B cell (primary cell): ENCODE measurements around the gene CCDC187. TPM values are rescaled to one million over a fixed set of nuclear protein-coding genes. Genes with fewer than 3 reads are reported as not detected.

Source experiments
- ATAC-seq: fragments of 200-7000 bp; cut with Tn5 transposase; one replicate; pipeline ENCODE4 v1.10.0; 2021; ENCODE audit warnings: low read depth, mild to moderate bottlenecking, moderate number of reproducible peaks, moderate library complexity
- CTCF ChIA-PET: fragments of 350-600 bp; sonication (Branson Sonifier 250); formaldehyde crosslinking; loops from one replicate; lab custom pipeline; 2021; ENCODE audit warnings: antibody characterized with exemption, inconsistent platforms; lab: Charles Lee
- POLR2A ChIA-PET: fragments of 350-600 bp; sonication (Branson Sonifier 250); formaldehyde crosslinking; loops from one replicate; lab custom pipeline; 2021; ENCODE audit warnings: antibody characterized with exemption; lab: Charles Lee
- DNase-seq: peaks from one replicate; pipeline ENCODE4 v3.0.0; 2013
- H2AFZ ChIP-seq: 2 replicates; pipeline ENCODE4 v1.6.1; 2012; ENCODE audit warnings: mild to moderate bottlenecking, low read depth, low read length; ENCODE audit not compliant: insufficient read depth, poor library complexity, severe bottlenecking
- H3K27ac ChIP-seq, 2 donors: 1 replicate in 1 of 2; 2 replicates in 1 of 2; pipeline ENCODE4 v1.5.1; 2012 to 2013; ENCODE audit warnings: low read length in 2 of 2, mild to moderate bottlenecking in 2 of 2, moderate library complexity in 1 of 2
- H3K27me3 ChIP-seq, 4 experiments: fragments of 200-600 bp in 1 of 4; sonication (generic) in 1 of 4; replicated peaks in 1 of 4; 1 replicate in 2 of 4; 2 replicates in 2 of 4; pipeline versions ENCODE4 v1.6.1 to v1.7.0; 2013 to 2016; ENCODE audit warnings: low read length in 3 of 4, mild to moderate bottlenecking in 2 of 4, mixed read lengths in 1 of 4, moderate library complexity in 1 of 4; ENCODE audit not compliant: insufficient read depth in 4 of 4, control insufficient read depth in 3 of 4; ENCODE audit errors: control extremely low read depth in 1 of 4
- H3K36me3 ChIP-seq, 2 experiments: replicated peaks in 1 of 2; 1 replicate in 1 of 2; 2 replicates in 1 of 2; pipeline versions ENCODE4 v1.6.1 to v1.7.1; 2013; ENCODE audit warnings: low read length in 1 of 2; ENCODE audit not compliant: insufficient read depth in 2 of 2, control insufficient read depth in 1 of 2; ENCODE audit errors: control extremely low read depth in 1 of 2, extremely low read depth in 1 of 2
- H3K4me1 ChIP-seq, 2 donors: fragments of 200-600 bp in 1 of 2; sonication (generic) in 1 of 2; 1 replicate in 1 of 2; 2 replicates in 1 of 2; pipeline versions ENCODE4 v1.5.1 to v1.6.1; 2013 to 2017; ENCODE audit warnings: low read length in 2 of 2; ENCODE audit not compliant: control insufficient read depth in 2 of 2, insufficient read depth in 2 of 2
- H3K4me2 ChIP-seq: replicated peaks from 2 replicates; pipeline ENCODE3; 2012; ENCODE audit warnings: mild to moderate bottlenecking, low read depth, low read length; ENCODE audit not compliant: poor library complexity, severe bottlenecking
- H3K4me3 ChIP-seq, 5 experiments: fragments of 200-600 bp in 1 of 5; sonication (generic) in 1 of 5; 1 replicate in 3 of 5; 2 replicates in 2 of 5; pipeline versions ENCODE4 v1.5.1 to v1.7.0; 2011 to 2016; ENCODE audit warnings: low read length in 4 of 5, mild to moderate bottlenecking in 4 of 5, low read depth in 2 of 5, control low read depth in 1 of 5, moderate library complexity in 1 of 5; ENCODE audit not compliant: insufficient read depth in 1 of 5; ENCODE audit errors: control extremely low read depth in 1 of 5, extremely low read depth in 1 of 5
- H3K79me2 ChIP-seq: fragments of 200-600 bp; sonication (generic); one replicate; pipeline ENCODE4 v1.6.0; 2016; ENCODE audit warnings: low read length; ENCODE audit not compliant: control insufficient read depth, insufficient read depth
- H3K9ac ChIP-seq: fragments of 200-600 bp; sonication (generic); 2 replicates; pipeline ENCODE4 v1.6.1; 2017; ENCODE audit warnings: mild to moderate bottlenecking, low read length, moderate library complexity
- H3K9me3 ChIP-seq, 3 donors: one replicate each; pipeline versions ENCODE4 v1.6.1 to v1.7.1; 2013; ENCODE audit warnings: low read length in 2 of 3; ENCODE audit not compliant: control insufficient read depth in 2 of 3, insufficient read depth in 1 of 3; ENCODE audit errors: control extremely low read depth in 1 of 3
- H4K20me1 ChIP-seq: 2 replicates; pipeline ENCODE4 v1.6.0; 2012; ENCODE audit warnings: mild to moderate bottlenecking, low read length; ENCODE audit not compliant: insufficient read depth, control insufficient read depth, poor library complexity, severe bottlenecking
- H3K27ac Mint-ChIP-seq: one replicate; pipeline ENCODE4 v1.8.0; 2021; ENCODE audit warnings: mixed read lengths
- H3K27me3 Mint-ChIP-seq: one replicate; pipeline ENCODE4 v1.8.0; 2021; ENCODE audit warnings: mixed read lengths
- H3K4me1 Mint-ChIP-seq: one replicate; pipeline ENCODE4 v1.8.0; 2021; ENCODE audit warnings: mixed read lengths
- H3K4me3 Mint-ChIP-seq: one replicate; pipeline ENCODE4 v1.8.0; 2021; ENCODE audit warnings: mixed read lengths
- H3K9me3 Mint-ChIP-seq: one replicate; pipeline ENCODE4 v1.8.0; 2022; ENCODE audit warnings: mixed read lengths; ENCODE audit not compliant: insufficient read depth
- CTCF ChIP-seq: fragments of 200-600 bp; IDR thresholded peaks from one replicate; pipeline ENCODE4 v1.8.0; 2022; ENCODE audit warnings: antibody characterized with exemption, mild to moderate bottlenecking
- EZH2 ChIP-seq: IDR thresholded peaks from 2 replicates; pipeline ENCODE4 v1.6.1; 2012; ENCODE audit warnings: borderline replicate concordance, low read depth, mild to moderate bottlenecking, moderate library complexity, low read length; ENCODE audit not compliant: insufficient read depth, poor library complexity, severe bottlenecking
- WGBS: methylation state at CpG from one replicate; pipeline ENCODE4 v1.1.5; 2013; ENCODE audit warnings: missing lambda C conversion rate; ENCODE audit not compliant: insufficient coverage; 5-methylcytosine and 5-hydroxymethylcytosine counted together
- intact Hi-C: fragments of 100-400 bp; cut with micrococcal nuclease; formaldehyde crosslinking; loops from one replicate; pipeline ENCODE4 v1.10.0; 2022
- polyA plus RNA-seq: library from polyadenylated mRNA; depleted of rRNA; stranded (reverse); fragments of >200 nt; gene quantifications from 2 replicates; pipeline ENCODE4 v1.2.3, GENCODE V29; 2012
- total RNA-seq, 2 donors: library from RNA; stranded (reverse); fragments of 120-200 nt in 1 of 2; gene quantifications; 1 replicate in 1 of 2; 2 replicates in 1 of 2; pipeline versions ENCODE4 v1.2.3 to v1.2.4, GENCODE V29; 2013 to 2022

Gene CCDC187
- total and polyA plus RNA-seq, 2 donors (not counting 1 experiment from before 2014, with no cell fraction given), result 1.5 to 7.6 TPM

- no peaks in the 10 kb centered on the region for H3K36me3 ChIP-seq
- no peaks in the 10 kb centered on the region for H3K9me3 Mint-ChIP-seq
- no peaks in the 10 kb centered on the region for H3K79me2 ChIP-seq
- no peak overlapping the region for H3K4me3 Mint-ChIP-seq
- H3K27me3 Mint-ChIP-seq, result no peaks in the 10 kb centered on the region
- H3K9ac ChIP-seq, result no peak overlapping the region
- DNase-seq, result no peak
- CTCF ChIA-PET, result no interaction called here
- H3K27ac Mint-ChIP-seq, result no peak overlapping the region
- no peaks in the 10 kb centered on the region for H3K9me3 ChIP-seq
- POLR2A ChIA-PET, result no interaction called here
- no peak overlapping the region for H3K27ac ChIP-seq
- no peak for ATAC-seq
- no peaks in the 10 kb centered on the region for H3K27me3 ChIP-seq
- no peak overlapping the region for H3K4me2 ChIP-seq
- H3K4me1 Mint-ChIP-seq, result peaks cover 6% of the 10 kb centered on the region
- H3K4me3 ChIP-seq, result no peak overlapping the region
- intact Hi-C loops, result no loop called here
- no peak overlapping the region for H2AFZ ChIP-seq
- TF ChIP-seq EZH2 (no peak), CTCF (no peak)
- no peaks in the 10 kb centered on the region for H4K20me1 ChIP-seq
- 90% methylated on average over 18 of the region's 20 CpGs for WGBS
- peaks cover 3 to 6% of the 10 kb centered on the region in 2 donors for H3K4me1 ChIP-seq
Measured at GRCh38 chr9:136346927-136347465, 43.1 kb upstream of the CCDC187 start.

GRCh38 chr9:136346157-136346481 is 42.2 kb upstream of the CCDC187 start:
- POLR2A ChIA-PET, result no interaction called here
- no peaks in the 10 kb centered on the region for H3K27me3 Mint-ChIP-seq
- Histone ChIP-seq H3K79me2 (no peaks in the 10 kb centered on the region), H3K36me3 (no peaks in the 10 kb centered on the region), H3K9me3 (no peaks in the 10 kb centered on the region), H3K27ac (no peak overlapping the region), H3K4me1 (peaks cover 3 to 6% of the 10 kb centered on the region in 2 donors), H4K20me1 (no peaks in the 10 kb centered on the region), H3K27me3 (no peaks in the 10 kb centered on the region), H3K4me2 (no peak overlapping the region), H3K9ac (no peak overlapping the region), H3K4me3 (no peak overlapping the region), H2AFZ (no peak overlapping the region)
- DNase-seq, result no peak
- intact Hi-C loops, result no loop called here
- H3K9me3 Mint-ChIP-seq, result no peaks in the 10 kb centered on the region
- peaks cover 6% of the 10 kb centered on the region for H3K4me1 Mint-ChIP-seq
- no peak for ATAC-seq
- H3K27ac Mint-ChIP-seq, result no peak overlapping the region
- H3K4me3 Mint-ChIP-seq, result no peak overlapping the region
- CTCF ChIA-PET, result no interaction called here
- 90% methylated on average over 9 of the region's 10 CpGs for WGBS
- TF ChIP-seq EZH2 (no peak), CTCF (no peak)
